ENCODE results near the gene TMEM207. TPM values are rescaled to one million over a fixed set of nuclear protein-coding genes. Genes with fewer than 3 reads are reported as not detected.

The TMEM207 gene
- polyA plus RNA-seq, 2 donors, result not detected

GRCh38 chr3:190448256-190448655, 1.4 kb downstream of the TMEM207 start:
- H3K36me3 ChIP-seq (ENCODE audit: control insufficient read depth in 2 of 2, insufficient read depth in 2 of 2, low read length in 1 of 2), result no peaks in the 10 kb centered on the region
- 70 to 82% methylated on average over 2 of the region's 2 CpGs for WGBS, 2 donors
- H3K4me3 ChIP-seq (ENCODE audit: low read depth in 1 of 2, low read length in 2 of 2), result no peak overlapping the region
- H3K27ac ChIP-seq (ENCODE audit: low read depth in 2 of 2, low read length in 1 of 2), result no peak overlapping the region
- no peaks in the 10 kb centered on the region for H3K27me3 ChIP-seq (ENCODE audit: control insufficient read depth in 1 of 2, insufficient read depth in 2 of 2, low read length in 2 of 2)
- H3K9me3 ChIP-seq (ENCODE audit: control insufficient read depth in 2 of 2, insufficient read depth in 1 of 2, low read depth in 1 of 2, low read length in 1 of 2), result no peaks in the 10 kb centered on the region
- H3K4me1 ChIP-seq (ENCODE audit: control insufficient read depth in 2 of 2, insufficient read depth in 2 of 2, low read length in 1 of 2), result no peaks in the 10 kb centered on the region

- 58 to 61% methylated on average over 6 of the region's 6 CpGs for WGBS, 2 donors
- H3K4me1 ChIP-seq (ENCODE audit: control insufficient read depth in 2 of 2, insufficient read depth in 2 of 2, low read length in 1 of 2), result no peaks in the 10 kb centered on the region
- H3K9me3 ChIP-seq (ENCODE audit: control insufficient read depth in 2 of 2, insufficient read depth in 1 of 2, low read depth in 1 of 2, low read length in 1 of 2), result no peaks in the 10 kb centered on the region
- H3K27ac ChIP-seq (ENCODE audit: low read depth in 2 of 2, low read length in 1 of 2), result no peak overlapping the region
- H3K27me3 ChIP-seq (ENCODE audit: control insufficient read depth in 1 of 2, insufficient read depth in 2 of 2, low read length in 2 of 2), result no peaks in the 10 kb centered on the region
- no peaks in the 10 kb centered on the region for H3K36me3 ChIP-seq (ENCODE audit: control insufficient read depth in 2 of 2, insufficient read depth in 2 of 2, low read length in 1 of 2)
- no peak overlapping the region for H3K4me3 ChIP-seq (ENCODE audit: low read depth in 1 of 2, low read length in 2 of 2)
These were observed 3.0 kb downstream of the TMEM207 start for GRCh38 chr3:190446573-190447279.

- Histone ChIP-seq H3K36me3 (ENCODE audit: control insufficient read depth in 2 of 2, insufficient read depth in 2 of 2, low read length in 1 of 2) (no peaks in the 10 kb centered on the region), H3K9me3 (ENCODE audit: control insufficient read depth in 2 of 2, insufficient read depth in 1 of 2, low read depth in 1 of 2, low read length in 1 of 2) (no peaks in the 10 kb centered on the region), H3K27me3 (ENCODE audit: control insufficient read depth in 1 of 2, insufficient read depth in 2 of 2, low read length in 2 of 2) (no peaks in the 10 kb centered on the region), H3K4me1 (ENCODE audit: control insufficient read depth in 2 of 2, insufficient read depth in 2 of 2, low read length in 1 of 2) (no peaks in the 10 kb centered on the region), H3K4me3 (ENCODE audit: low read depth in 1 of 2, low read length in 2 of 2) (no peak overlapping the region), H3K27ac (ENCODE audit: low read depth in 2 of 2, low read length in 1 of 2) (no peak overlapping the region)
- WGBS, 2 donors, result 92 to 96% methylated on average over 3 of the region's 3 CpGs
These were observed 5.0 kb downstream of the TMEM207 start for GRCh38 chr3:190444576-190445145.

- no peaks in the 10 kb centered on the region for H3K36me3 ChIP-seq (ENCODE audit: control insufficient read depth in 2 of 2, insufficient read depth in 2 of 2, low read length in 1 of 2)
- H3K4me3 ChIP-seq (ENCODE audit: low read depth in 1 of 2, low read length in 2 of 2), result no peak overlapping the region
- no peaks in the 10 kb centered on the region for H3K9me3 ChIP-seq (ENCODE audit: control insufficient read depth in 2 of 2, insufficient read depth in 1 of 2, low read depth in 1 of 2, low read length in 1 of 2)
- no peaks in the 10 kb centered on the region for H3K27me3 ChIP-seq (ENCODE audit: control insufficient read depth in 1 of 2, insufficient read depth in 2 of 2, low read length in 2 of 2)
- H3K27ac ChIP-seq (ENCODE audit: low read depth in 2 of 2, low read length in 1 of 2), result no peak overlapping the region
- H3K4me1 ChIP-seq (ENCODE audit: control insufficient read depth in 2 of 2, insufficient read depth in 2 of 2, low read length in 1 of 2), result no peaks in the 10 kb centered on the region
- 92 to 93% methylated on average over 6 of the region's 6 CpGs for WGBS, 2 donors
These were observed 5.7 kb downstream of the TMEM207 start for GRCh38 chr3:190444006-190444405.

GRCh38 chr3:190443257-190443656, 6.4 kb downstream of the TMEM207 start:
- H3K27me3 ChIP-seq (ENCODE audit: control insufficient read depth in 1 of 2, insufficient read depth in 2 of 2, low read length in 2 of 2), result no peaks in the 10 kb centered on the region
- no peak overlapping the region for H3K4me3 ChIP-seq (ENCODE audit: low read depth in 1 of 2, low read length in 2 of 2)
- no peak overlapping the region for H3K27ac ChIP-seq (ENCODE audit: low read depth in 2 of 2, low read length in 1 of 2)
- H3K4me1 ChIP-seq (ENCODE audit: control insufficient read depth in 2 of 2, insufficient read depth in 2 of 2, low read length in 1 of 2), result no peaks in the 10 kb centered on the region
- 73 to 76% methylated on average over 3 of the region's 3 CpGs for WGBS, 2 donors
- no peaks in the 10 kb centered on the region for H3K36me3 ChIP-seq (ENCODE audit: control insufficient read depth in 2 of 2, insufficient read depth in 2 of 2, low read length in 1 of 2)
- H3K9me3 ChIP-seq (ENCODE audit: control insufficient read depth in 2 of 2, insufficient read depth in 1 of 2, low read depth in 1 of 2, low read length in 1 of 2), result no peaks in the 10 kb centered on the region

GRCh38 chr3:190442240-190442639, 7.5 kb downstream of the TMEM207 start:
- no peaks in the 10 kb centered on the region for H3K4me1 ChIP-seq (ENCODE audit: control insufficient read depth in 2 of 2, insufficient read depth in 2 of 2, low read length in 1 of 2)

GRCh38 chr3:190436331-190436730, 13.4 kb downstream of the TMEM207 start:
- Histone ChIP-seq H3K27me3 (ENCODE audit: control insufficient read depth in 1 of 2, insufficient read depth in 2 of 2, low read length in 2 of 2) (no peaks in the 10 kb centered on the region), H3K27ac (ENCODE audit: low read depth in 2 of 2, low read length in 1 of 2) (no peak overlapping the region), H3K4me3 (ENCODE audit: low read depth in 1 of 2, low read length in 2 of 2) (no peak overlapping the region), H3K4me1 (ENCODE audit: control insufficient read depth in 2 of 2, insufficient read depth in 2 of 2, low read length in 1 of 2) (no peaks in the 10 kb centered on the region), H3K36me3 (ENCODE audit: control insufficient read depth in 2 of 2, insufficient read depth in 2 of 2, low read length in 1 of 2) (no peaks in the 10 kb centered on the region), H3K9me3 (ENCODE audit: control insufficient read depth in 2 of 2, insufficient read depth in 1 of 2, low read depth in 1 of 2, low read length in 1 of 2) (no peaks in the 10 kb centered on the region)
- 67 to 83% methylated on average over 2 of the region's 2 CpGs for WGBS, 2 donors

More at GRCh38 chr3:190442240-190442639, 7.5 kb downstream of the TMEM207 start:
- H3K27me3 ChIP-seq (ENCODE audit: control insufficient read depth in 1 of 2, insufficient read depth in 2 of 2, low read length in 2 of 2), result no peaks in the 10 kb centered on the region
- 86 to 94% methylated on average over 1 of the region's 1 CpG for WGBS, 2 donors
- no peaks in the 10 kb centered on the region for H3K9me3 ChIP-seq (ENCODE audit: control insufficient read depth in 2 of 2, insufficient read depth in 1 of 2, low read depth in 1 of 2, low read length in 1 of 2)
- no peak overlapping the region for H3K27ac ChIP-seq (ENCODE audit: low read depth in 2 of 2, low read length in 1 of 2)
- no peak overlapping the region for H3K4me3 ChIP-seq (ENCODE audit: low read depth in 1 of 2, low read length in 2 of 2)
- no peaks in the 10 kb centered on the region for H3K36me3 ChIP-seq (ENCODE audit: control insufficient read depth in 2 of 2, insufficient read depth in 2 of 2, low read length in 1 of 2)

GRCh38 chr3:190435618-190436017, 14.1 kb downstream of the TMEM207 start:
- Histone ChIP-seq H3K36me3 (ENCODE audit: control insufficient read depth in 2 of 2, insufficient read depth in 2 of 2, low read length in 1 of 2) (no peaks in the 10 kb centered on the region), H3K4me1 (ENCODE audit: control insufficient read depth in 2 of 2, insufficient read depth in 2 of 2, low read length in 1 of 2) (no peaks in the 10 kb centered on the region), H3K9me3 (ENCODE audit: control insufficient read depth in 2 of 2, insufficient read depth in 1 of 2, low read depth in 1 of 2, low read length in 1 of 2) (no peaks in the 10 kb centered on the region), H3K27me3 (ENCODE audit: control insufficient read depth in 1 of 2, insufficient read depth in 2 of 2, low read length in 2 of 2) (no peaks in the 10 kb centered on the region), H3K27ac (ENCODE audit: low read depth in 2 of 2, low read length in 1 of 2) (no peak overlapping the region), H3K4me3 (ENCODE audit: low read depth in 1 of 2, low read length in 2 of 2) (no peak overlapping the region)
- 58 to 65% methylated on average over 3 of the region's 3 CpGs for WGBS, 2 donors

- no peak overlapping the region for H3K4me3 ChIP-seq (ENCODE audit: low read depth in 1 of 2, low read length in 2 of 2)
- no peaks in the 10 kb centered on the region for H3K27me3 ChIP-seq (ENCODE audit: control insufficient read depth in 1 of 2, insufficient read depth in 2 of 2, low read length in 2 of 2)
- H3K9me3 ChIP-seq (ENCODE audit: control insufficient read depth in 2 of 2, insufficient read depth in 1 of 2, low read depth in 1 of 2, low read length in 1 of 2), result no peaks in the 10 kb centered on the region
- H3K4me1 ChIP-seq (ENCODE audit: control insufficient read depth in 2 of 2, insufficient read depth in 2 of 2, low read length in 1 of 2), result no peaks in the 10 kb centered on the region
- no peak overlapping the region for H3K27ac ChIP-seq (ENCODE audit: low read depth in 2 of 2, low read length in 1 of 2)
- no peaks in the 10 kb centered on the region for H3K36me3 ChIP-seq (ENCODE audit: control insufficient read depth in 2 of 2, insufficient read depth in 2 of 2, low read length in 1 of 2)
- WGBS, 2 donors, result 79 to 96% methylated on average over 4 of the region's 4 CpGs
These were observed 16.1 kb downstream of the TMEM207 start for GRCh38 chr3:190433626-190434025.

GRCh38 chr3:190432216-190432615, 17.5 kb downstream of the TMEM207 start:
- Histone ChIP-seq H3K4me3 (ENCODE audit: low read depth in 1 of 2, low read length in 2 of 2) (no peak overlapping the region), H3K27ac (ENCODE audit: low read depth in 2 of 2, low read length in 1 of 2) (no peak overlapping the region), H3K27me3 (ENCODE audit: control insufficient read depth in 1 of 2, insufficient read depth in 2 of 2, low read length in 2 of 2) (no peaks in the 10 kb centered on the region), H3K4me1 (ENCODE audit: control insufficient read depth in 2 of 2, insufficient read depth in 2 of 2, low read length in 1 of 2) (no peaks in the 10 kb centered on the region), H3K9me3 (ENCODE audit: control insufficient read depth in 2 of 2, insufficient read depth in 1 of 2, low read depth in 1 of 2, low read length in 1 of 2) (no peaks in the 10 kb centered on the region), H3K36me3 (ENCODE audit: control insufficient read depth in 2 of 2, insufficient read depth in 2 of 2, low read length in 1 of 2) (no peaks in the 10 kb centered on the region)

Measured in esophagus (tissue), 2 donors.